Cardiac septum (tissue), 1 donor: Measurements from ENCODE around the gene GNAI3. TPM values are rescaled to one million over a fixed set of nuclear protein-coding genes. Genes with fewer than 3 reads are reported as not detected.
A peak's percentile ranks its signal among the peaks of the same experiment; 100 is the strongest.

Experiments used
- DNase-seq: peaks from one replicate; pipeline ENCODE4 v3.0.0-alpha.2; 2020; ENCODE audit warnings: low spot score
- intact Hi-C: fragments of 100-400 bp; cut with DNase I; formaldehyde crosslinking; loops from one replicate; pipeline ENCODE4 v1.14.0; 2022
- total RNA-seq: library from RNA; stranded (reverse); fragmentation: NEBNext Ultra II Directional; extraction: Animal tissue kit (Norgen Biotek cat#: 25700); gene quantifications from one replicate; pipeline ENCODE4 v1.2.1, GENCODE V29; 2021
- donor health status: DM: no; HTN: no; CAD: no.

The GNAI3 gene
- total RNA-seq, 1 donor from 2014 or later: 3.9 TPM

GRCh38 chr1:109630898-109631512 lies 82.6 kb downstream of the GNAI3 start:
- DNase-seq: no peak
- intact Hi-C loops: no loop called here

- no peak for DNase-seq
- intact Hi-C loops: no loop called here
These were observed 83.4 kb downstream of the GNAI3 start for GRCh38 chr1:109631513-109632505.

- intact Hi-C loops: no loop called here
- DNase-seq: no peak
These were observed 84.4 kb downstream of the GNAI3 start for GRCh38 chr1:109632671-109633346.

GRCh38 chr1:109634292-109634691 lies 85.9 kb downstream of the GNAI3 start:
- no peak for DNase-seq
- intact Hi-C loops: no loop called here

- intact Hi-C loops: no loop called here
- no peak for DNase-seq
These were observed 86.6 kb downstream of the GNAI3 start for GRCh38 chr1:109634771-109635750.

GRCh38 chr1:109635862-109636200 lies 87.4 kb downstream of the GNAI3 start:
- intact Hi-C loops: no loop called here

GRCh38 chr1:109636201-109636952 lies 88.0 kb downstream of the GNAI3 start:
- no peak for DNase-seq
- intact Hi-C loops: no loop called here

More at GRCh38 chr1:109635862-109636200, 87.4 kb downstream of the GNAI3 start:
- no peak for DNase-seq

- intact Hi-C loops: no loop called here
- DNase-seq: no peak
These were observed 89.0 kb downstream of the GNAI3 start for GRCh38 chr1:109637446-109637845.

GRCh38 chr1:109639063-109639840 lies 90.8 kb downstream of the GNAI3 start:
- intact Hi-C loops: no loop called here
- no peak for DNase-seq

GRCh38 chr1:109639841-109640184 lies 91.4 kb downstream of the GNAI3 start:
- no peak for DNase-seq

GRCh38 chr1:109640285-109640865 lies 92.0 kb downstream of the GNAI3 start:
- DNase-seq: peak; percentile 92

More at GRCh38 chr1:109639841-109640184, 91.4 kb downstream of the GNAI3 start:
- intact Hi-C loops: loop anchor here (5.0 kb wide), 2 partner anchors 47 to 342 kb away; partner anchors contain the start of genes AHCYL1 and GSTM1

GRCh38 chr1:109641078-109641740 lies 92.8 kb downstream of the GNAI3 start:
- intact Hi-C loops: loop anchor here (5.0 kb wide), 2 partner anchors 46 to 341 kb away; partner anchors contain the start of genes AHCYL1 and GSTM1
- no peak for DNase-seq

More at GRCh38 chr1:109640285-109640865, 92.0 kb downstream of the GNAI3 start:
- intact Hi-C loops: loop anchor here (5.0 kb wide), 2 partner anchors 47 to 342 kb away; partner anchors contain the start of genes AHCYL1 and GSTM1

- intact Hi-C loops: loop anchor here (5.0 kb wide), 2 partner anchors 45 to 340 kb away; partner anchors contain the start of genes AHCYL1 and GSTM1
- DNase-seq: no peak
These were observed 93.4 kb downstream of the GNAI3 start for GRCh38 chr1:109641861-109642260.

- intact Hi-C loops: loop anchor here (1.0 to 5.0 kb wide), 3 partner anchors 45 to 340 kb away; partner anchors contain the start of genes AHCYL1 and GSTM1
- no peak for DNase-seq
These were observed 94.2 kb downstream of the GNAI3 start for GRCh38 chr1:109642626-109643025.

- intact Hi-C loops: loop anchor here (1.0 to 5.0 kb wide), 3 partner anchors 44 to 339 kb away; partner anchors contain the start of genes AHCYL1 and GSTM1
- peak; percentile 93 for DNase-seq
These were observed 95.2 kb downstream of the GNAI3 start for GRCh38 chr1:109643385-109644230.
